Esophagus muscularis mucosa (tissue), 4 donors: Measurements from ENCODE around the gene MYH15.

Experiments used
- EP300 ChIP-seq: sonication (generic); formaldehyde crosslinking; IDR thresholded peaks from one replicate; pipeline ENCODE4 v1.6.1; 2017; ENCODE audit warnings: antibody characterized with exemption
- POLR2AphosphoS5 ChIP-seq, 2 donors: sonication (generic); formaldehyde crosslinking; IDR thresholded peaks; one replicate each; pipeline ENCODE4 v1.6.1; 2017; ENCODE audit warnings: antibody characterized with exemption in 2 of 2
- TF ChIP-seq, protein P1 (sequence below), 3 experiments: fragments of 200-600 bp in 2 of 3; fragments of 450-650 bp in 1 of 3; sonication (generic) in 2 of 3; IDR thresholded peaks; one replicate each; pipeline ENCODE4 v1.5.1; 2017 to 2019; ENCODE audit warnings: antibody characterized with exemption in 3 of 3, mild to moderate bottlenecking in 2 of 3, moderate library complexity in 1 of 3

DNA sequence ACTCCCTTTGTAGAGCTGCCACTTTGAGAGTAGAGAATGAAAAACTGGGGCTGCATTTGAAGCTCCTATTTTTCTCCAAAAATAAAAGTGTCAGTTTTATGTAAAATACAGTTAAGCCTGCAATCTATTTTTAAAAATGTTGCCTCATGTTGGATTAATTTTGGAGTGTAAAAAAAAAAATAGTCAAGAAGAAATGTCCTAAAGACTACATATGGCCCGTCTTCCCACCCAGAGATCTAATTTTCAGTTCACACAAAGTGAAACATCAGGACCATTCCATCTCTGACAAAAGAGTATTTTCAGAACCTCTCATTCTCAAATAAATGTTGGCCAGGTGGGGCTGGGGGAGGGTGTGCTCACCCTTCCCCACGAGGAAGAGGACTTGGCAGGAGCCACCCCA is 151.4 kb downstream of the MYH15 start:
- no peak for TF ChIP-seq EP300
- TF ChIP-seq, protein P1, sequence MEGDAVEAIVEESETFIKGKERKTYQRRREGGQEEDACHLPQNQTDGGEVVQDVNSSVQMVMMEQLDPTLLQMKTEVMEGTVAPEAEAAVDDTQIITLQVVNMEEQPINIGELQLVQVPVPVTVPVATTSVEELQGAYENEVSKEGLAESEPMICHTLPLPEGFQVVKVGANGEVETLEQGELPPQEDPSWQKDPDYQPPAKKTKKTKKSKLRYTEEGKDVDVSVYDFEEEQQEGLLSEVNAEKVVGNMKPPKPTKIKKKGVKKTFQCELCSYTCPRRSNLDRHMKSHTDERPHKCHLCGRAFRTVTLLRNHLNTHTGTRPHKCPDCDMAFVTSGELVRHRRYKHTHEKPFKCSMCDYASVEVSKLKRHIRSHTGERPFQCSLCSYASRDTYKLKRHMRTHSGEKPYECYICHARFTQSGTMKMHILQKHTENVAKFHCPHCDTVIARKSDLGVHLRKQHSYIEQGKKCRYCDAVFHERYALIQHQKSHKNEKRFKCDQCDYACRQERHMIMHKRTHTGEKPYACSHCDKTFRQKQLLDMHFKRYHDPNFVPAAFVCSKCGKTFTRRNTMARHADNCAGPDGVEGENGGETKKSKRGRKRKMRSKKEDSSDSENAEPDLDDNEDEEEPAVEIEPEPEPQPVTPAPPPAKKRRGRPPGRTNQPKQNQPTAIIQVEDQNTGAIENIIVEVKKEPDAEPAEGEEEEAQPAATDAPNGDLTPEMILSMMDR (IDR thresholded peaks at IDR 0.05): no peak
- TF ChIP-seq POLR2AphosphoS5 (IDR thresholded peaks at IDR 0.05): no peak
